Skeletal muscle tissue (tissue), 4 donors: ENCODE measurements around the gene TXNDC2. TPM values are rescaled to one million over a fixed set of nuclear protein-coding genes. Genes with fewer than 3 reads are reported as not detected.
"Not testable (repeated sequence)": the region's sequence is repeated elsewhere in the genome, so short reads cannot be mapped to it uniquely, and the experiment has no call there.

ENCODE experiments used
- H3K27ac ChIP-seq: one replicate; pipeline ENCODE4 v1.7.0; 2013; ENCODE audit warnings: mild to moderate bottlenecking, low read depth, low read length, inconsistent platforms
- H3K27me3 ChIP-seq, 3 donors: one replicate each; pipeline ENCODE4 v1.7.0; 2013; ENCODE audit warnings: low read length in 3 of 3; ENCODE audit not compliant: control insufficient read depth in 3 of 3, insufficient read depth in 3 of 3
- H3K36me3 ChIP-seq, 3 donors: one replicate each; pipeline ENCODE4 v1.7.0; 2013; ENCODE audit warnings: low read length in 3 of 3; ENCODE audit not compliant: control insufficient read depth in 3 of 3, insufficient read depth in 3 of 3
- H3K4me1 ChIP-seq, 3 donors: one replicate each; pipeline ENCODE4 v1.7.0; 2013; ENCODE audit warnings: low read length in 3 of 3, mild to moderate bottlenecking in 3 of 3; ENCODE audit not compliant: control insufficient read depth in 3 of 3, insufficient read depth in 3 of 3
- H3K4me3 ChIP-seq, 3 donors: one replicate each; pipeline ENCODE4 v1.7.0; 2013; ENCODE audit warnings: low read length in 3 of 3
- H3K9ac ChIP-seq, 3 donors: one replicate each; pipeline ENCODE4 v1.7.0; 2013; ENCODE audit warnings: low read length in 3 of 3, mild to moderate bottlenecking in 3 of 3, moderate library complexity in 2 of 3, low read depth in 1 of 3
- H3K9me3 ChIP-seq, 3 donors: one replicate each; pipeline ENCODE4 v1.7.0; 2013; ENCODE audit warnings: low read length in 3 of 3; ENCODE audit not compliant: control insufficient read depth in 3 of 3
- total RNA-seq: library from RNA; depleted of rRNA; stranded (reverse); fragments of >200 nt; gene quantifications from one replicate; pipeline ENCODE4 v1.2.3, GENCODE V29; 2014
- donor health status: Osteomylitis.

The TXNDC2 gene
- total RNA-seq, 1 donor from 2014 or later, result not detected

GRCh38 chr18:9849407-9850283 lies 36.1 kb upstream of the TXNDC2 start:
- Histone ChIP-seq H3K4me3 (peak overlapping the region; percentile 1 to 41 (median 35)), H3K4me1 (peaks cover 17 to 37% (median 30%) of the 10 kb centered on the region in 3 donors), H3K9me3 (no peaks in the 10 kb centered on the region), H3K36me3 (no peaks in the 10 kb centered on the region), H3K27ac (peak overlapping the region; percentile 96), H3K27me3 (no peaks in the 10 kb centered on the region), H3K9ac (peak overlapping the region; percentile 74 to 79 (median 75))

GRCh38 chr18:9850309-9850708 lies 35.5 kb upstream of the TXNDC2 start:
- no peaks in the 10 kb centered on the region for H3K27me3 ChIP-seq
- peak overlapping the region; percentile 96 for H3K27ac ChIP-seq
- peak overlapping the region in 2 of 3 donors; percentile 23 to 79 for H3K9ac ChIP-seq
- H3K36me3 ChIP-seq, result no peaks in the 10 kb centered on the region
- no peaks in the 10 kb centered on the region for H3K9me3 ChIP-seq
- peaks cover 17 to 38% (median 32%) of the 10 kb centered on the region in 3 donors for H3K4me1 ChIP-seq
- H3K4me3 ChIP-seq, result peak overlapping the region in 2 of 3 donors; percentile 35 to 41

GRCh38 chr18:9851511-9851910 lies 34.3 kb upstream of the TXNDC2 start:
- no peak overlapping the region for H3K27ac ChIP-seq
- no peaks in the 10 kb centered on the region for H3K9me3 ChIP-seq
- H3K4me3 ChIP-seq, result no peak overlapping the region
- no peaks in the 10 kb centered on the region for H3K36me3 ChIP-seq
- H3K27me3 ChIP-seq, result no peaks in the 10 kb centered on the region
- peaks cover 16 to 41% (median 33%) of the 10 kb centered on the region in 3 donors for H3K4me1 ChIP-seq
- no peak overlapping the region for H3K9ac ChIP-seq

DNA sequence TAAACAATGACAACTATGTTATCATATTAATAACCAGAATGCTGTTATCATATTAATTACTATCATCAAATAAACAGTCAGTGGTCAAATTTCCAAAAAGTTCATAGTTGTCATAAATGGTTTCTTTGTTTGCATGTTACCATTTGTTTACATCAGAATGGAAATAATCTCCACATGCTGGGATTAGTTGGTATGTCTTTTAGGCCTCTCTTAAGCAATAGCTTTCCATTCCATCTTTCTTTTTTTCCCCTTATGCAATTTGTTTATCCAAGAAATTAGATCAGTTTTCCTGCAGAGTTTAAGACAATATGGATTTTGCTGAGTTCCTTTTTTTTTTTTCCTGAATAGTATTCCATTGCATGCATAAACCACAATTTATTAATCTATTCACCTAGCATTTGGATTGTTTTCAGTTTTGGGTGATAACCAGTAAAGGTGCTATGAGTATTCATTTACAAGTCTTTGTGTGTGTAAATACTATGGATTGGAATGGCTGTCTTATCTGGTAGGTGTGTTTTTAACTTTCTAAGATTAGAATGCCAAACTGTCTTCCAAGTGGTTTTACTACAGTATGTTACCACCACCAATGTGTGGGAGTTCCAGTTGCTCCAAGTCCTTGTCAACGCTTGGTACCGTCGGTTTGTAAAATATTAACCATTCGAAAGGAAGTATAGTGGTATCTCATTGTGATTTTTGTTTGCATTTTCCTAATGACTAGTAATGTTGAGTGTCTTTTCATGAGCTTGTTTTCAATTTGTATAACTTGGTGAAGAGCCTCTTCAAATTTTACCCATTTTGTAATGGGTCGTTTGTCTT lies 33.3 kb upstream of the TXNDC2 start:
- no peaks in the 10 kb centered on the region for H3K9me3 ChIP-seq
- H3K4me3 ChIP-seq, result no peak overlapping the region
- H3K36me3 ChIP-seq, result no peaks in the 10 kb centered on the region
- H3K27me3 ChIP-seq, result no peaks in the 10 kb centered on the region
- H3K27ac ChIP-seq, result no peak overlapping the region
- H3K4me1 ChIP-seq, result peaks cover 14 to 38% (median 27%) of the 10 kb centered on the region in 3 donors
- no peak overlapping the region for H3K9ac ChIP-seq

GRCh38 chr18:9854801-9855676 lies 30.7 kb upstream of the TXNDC2 start:
- H3K27me3 ChIP-seq, result no peaks in the 10 kb centered on the region
- peaks cover 8 to 22% (median 22%) of the 10 kb centered on the region in 3 donors for H3K4me1 ChIP-seq
- H3K4me3 ChIP-seq, result peak overlapping the region in 1 of 3 donors; percentile 17
- peak overlapping the region; percentile 21 to 58 (median 57) for H3K9ac ChIP-seq
- H3K9me3 ChIP-seq, result no peaks in the 10 kb centered on the region
- H3K27ac ChIP-seq, result peak overlapping the region; percentile 72
- H3K36me3 ChIP-seq, result no peaks in the 10 kb centered on the region

- Histone ChIP-seq H3K4me1 (peaks cover 8 to 22% (median 18%) of the 10 kb centered on the region in 3 donors), H3K36me3 (peaks cover 0 to 2% (median 0%) of the 10 kb centered on the region in 3 donors), H3K27me3 (no peaks in the 10 kb centered on the region), H3K27ac (peak overlapping the region; percentile 72), H3K4me3 (peak overlapping the region in 1 of 3 donors; percentile 17), H3K9ac (peak overlapping the region; percentile 7 to 58 (median 57)), H3K9me3 (no peaks in the 10 kb centered on the region)
Observed at GRCh38 chr18:9855681-9856080, 30.1 kb upstream of the TXNDC2 start.

DNA sequence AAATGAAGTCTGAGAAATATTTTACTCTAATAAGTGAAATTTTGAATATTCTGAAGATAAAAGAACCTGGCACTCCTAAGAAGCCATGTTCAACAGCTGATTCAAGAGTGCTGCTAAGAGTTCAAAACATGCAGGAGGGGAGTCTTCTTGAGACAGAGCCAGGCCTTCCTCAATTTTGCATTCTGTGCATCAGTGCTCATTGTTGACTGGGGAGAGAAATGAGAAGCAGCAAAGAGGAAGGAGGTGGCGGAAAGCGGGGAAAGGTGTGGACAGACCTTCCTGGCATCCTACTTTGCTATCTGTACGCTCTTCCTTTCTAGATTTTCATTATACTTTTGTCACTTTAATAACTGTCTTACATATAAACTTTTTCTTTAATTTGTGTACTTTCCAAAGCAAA lies 29.7 kb upstream of the TXNDC2 start:
- Histone ChIP-seq H3K36me3 (peaks cover 0 to 2% (median 0%) of the 10 kb centered on the region in 3 donors), H3K27ac (peak overlapping the region; percentile 11)

GRCh38 chr18:9857479-9857998 lies 28.2 kb upstream of the TXNDC2 start:
- not testable (repeated sequence) for H3K36me3 ChIP-seq, H3K27me3 ChIP-seq, H3K4me3 ChIP-seq, H3K9me3 ChIP-seq, H3K9ac ChIP-seq, H3K27ac ChIP-seq
- peaks cover 8 to 19% (median 18%) of the 10 kb centered on the region in 3 donors for H3K4me1 ChIP-seq

More for the DNA sequence above, 29.7 kb upstream of the TXNDC2 start:
- Histone ChIP-seq H3K9me3 (no peaks in the 10 kb centered on the region), H3K27me3 (no peaks in the 10 kb centered on the region), H3K9ac (no peak overlapping the region), H3K4me3 (no peak overlapping the region), H3K4me1 (peaks cover 8 to 22% (median 18%) of the 10 kb centered on the region in 3 donors)

DNA sequence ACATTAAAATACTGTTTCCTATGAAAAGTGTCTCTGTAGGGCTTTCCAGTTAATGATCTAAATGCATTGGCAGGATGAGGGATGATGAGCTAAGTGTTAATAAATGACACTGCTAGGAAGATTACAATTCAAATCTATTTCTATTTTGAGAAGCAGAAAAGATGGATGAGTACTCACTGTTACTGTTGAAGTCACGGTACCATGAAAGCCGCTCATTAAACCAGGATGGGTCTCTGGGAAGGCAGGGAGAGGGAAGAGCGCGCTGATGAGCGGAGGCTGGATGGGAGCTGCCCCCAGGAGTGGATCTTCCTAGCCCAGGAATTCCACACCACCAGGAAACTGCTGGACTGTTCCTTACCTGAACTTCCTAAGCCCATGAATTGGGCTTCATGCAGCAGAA lies 27.1 kb upstream of the TXNDC2 start:
- Histone ChIP-seq H3K4me3 (no peak overlapping the region), H3K36me3 (peaks cover 0 to 2% (median 0%) of the 10 kb centered on the region in 3 donors), H3K9ac (no peak overlapping the region), H3K27me3 (no peaks in the 10 kb centered on the region), H3K27ac (no peak overlapping the region), H3K9me3 (no peaks in the 10 kb centered on the region), H3K4me1 (peaks cover 8 to 19% (median 18%) of the 10 kb centered on the region in 3 donors)
